OCI-LY3 (cell line): Measurements from ENCODE around the gene AIF1L.

ENCODE experiments used
- CTCF ChIP-seq: fragments of 200-600, 300-600 bp; sonication (generic); IDR thresholded peaks from 2 replicates; pipeline ENCODE4 v1.5.1; 2014; ENCODE audit warnings: antibody characterized with exemption, low read length, low read depth
- EZH2phosphoT487 ChIP-seq: fragments of 200-600 bp; shearing (Covaris generic); IDR thresholded peaks from 2 replicates; pipeline ENCODE4 v1.6.1; 2018; ENCODE audit warnings: antibody characterized with exemption, mixed run types, low read depth

- no peak for TF ChIP-seq EZH2phosphoT487
- TF ChIP-seq CTCF, result no peak
Measured at GRCh38 chr9:131129183-131129582, 32.9 kb downstream of the AIF1L start.
